ENCODE data around the gene BMPER. TPM values are rescaled to one million over a fixed set of nuclear protein-coding genes. Genes with fewer than 3 reads are reported as not detected.

The BMPER gene
- polyA plus RNA-seq, 1 of the 3 experiments (the other 2 are of a cell fraction) = 20.0 TPM

GRCh38 chr7:33880787-33881186, 24.6 kb upstream of the BMPER start:
- Histone ChIP-seq H3K9me2 (no peaks in the 10 kb centered on the region), H3K36me3 (replicated peaks in 1 of 2; ENCODE audit: control insufficient read depth in 1 of 2, insufficient read depth in 2 of 2, low read length in 1 of 2) (no peaks in the 10 kb centered on the region), H3K9ac (no peak overlapping the region), H3F3A (replicated peaks; ENCODE audit: insufficient read depth) (no peaks in the 10 kb centered on the region), H3K79me2 (ENCODE audit: insufficient read depth) (no peaks in the 10 kb centered on the region), H2AFZ (ENCODE audit: low read depth) (no peak overlapping the region), H3K4me1 (ENCODE audit: control insufficient read depth in 1 of 2, insufficient read depth in 2 of 2, low read depth in 1 of 2, low read length in 1 of 2) (no peaks in the 10 kb centered on the region; a peak in 1 of 4 replicates), H3K27ac (ENCODE audit: low read depth in 2 of 2, low read length in 1 of 2) (no peak overlapping the region), H3K27me3 (ENCODE audit: insufficient read depth) (no peaks in the 10 kb centered on the region), H4K20me1 (ENCODE audit: insufficient read depth) (no peaks in the 10 kb centered on the region), H3K4me3 (ENCODE audit: low read depth in 2 of 2, low read length in 1 of 2) (no peak overlapping the region), H3K4me2 (no peak overlapping the region), H3K9me3 (no peaks in the 10 kb centered on the region)
- TF ChIP-seq MAX (IDR thresholded peaks at IDR 0.05; ENCODE audit: low read depth) (no peak), FOSL2 (IDR thresholded peaks at IDR 0.05; ENCODE audit: borderline replicate concordance, low read depth) (peak; percentile 32; the same call in 1 of the 2 replicates), TEAD4 (IDR thresholded peaks at IDR 0.05; ENCODE audit: borderline replicate concordance, insufficient read depth) (no peak), JUND (IDR thresholded peaks at IDR 0.05) (peak; percentile 41; the same call in 1 of the 2 replicates), TCF12 (IDR thresholded peaks at IDR 0.05) (peak; percentile 46)
- no peak for DNase-seq
- POLR2A ChIA-PET = no interaction called here
- CTCF ChIA-PET = interaction anchor here (0.7 to 3.3 kb wide), 5 partner anchors 10 to 546 kb away, joined by 3 to 11 read pairs (median 3); no protein-coding TSS in a partner anchor

GRCh38 chr7:33881316-33881715, 24.0 kb upstream of the BMPER start:
- Histone ChIP-seq H3K9me3 (no peaks in the 10 kb centered on the region), H3K27ac (ENCODE audit: low read depth in 2 of 2, low read length in 1 of 2) (no peak overlapping the region), H4K20me1 (ENCODE audit: insufficient read depth) (no peaks in the 10 kb centered on the region), H3K4me3 (ENCODE audit: low read depth in 2 of 2, low read length in 1 of 2) (no peak overlapping the region), H3K9me2 (no peaks in the 10 kb centered on the region), H3F3A (replicated peaks; ENCODE audit: insufficient read depth) (no peaks in the 10 kb centered on the region), H3K27me3 (ENCODE audit: insufficient read depth) (no peaks in the 10 kb centered on the region), H3K4me2 (no peak overlapping the region), H3K79me2 (ENCODE audit: insufficient read depth) (no peaks in the 10 kb centered on the region), H3K36me3 (replicated peaks in 1 of 2; ENCODE audit: control insufficient read depth in 1 of 2, insufficient read depth in 2 of 2, low read length in 1 of 2) (no peaks in the 10 kb centered on the region), H3K9ac (no peak overlapping the region), H3K4me1 (ENCODE audit: control insufficient read depth in 1 of 2, insufficient read depth in 2 of 2, low read depth in 1 of 2, low read length in 1 of 2) (no peaks in the 10 kb centered on the region; a peak in 1 of 4 replicates), H2AFZ (ENCODE audit: low read depth) (no peak overlapping the region)
- TF ChIP-seq YY1 (IDR thresholded peaks at IDR 0.05; ENCODE audit: low read depth) = no peak
- no peak for TF ChIP-seq POLR2AphosphoS5 (IDR thresholded peaks at IDR 0.05; ENCODE audit: low read depth, low read length)
- TF ChIP-seq CTCF (IDR thresholded peaks at IDR 0.05) = no peak
- no peak for TF ChIP-seq USF2 (IDR thresholded peaks at IDR 0.05; ENCODE audit: borderline replicate concordance, low read depth, low read length)
- TF ChIP-seq PBX3 (IDR thresholded peaks at IDR 0.05) = no peak
- TF ChIP-seq SIN3A (IDR thresholded peaks at IDR 0.05; ENCODE audit: borderline replicate concordance, low read depth, low read length) = no peak
- TF ChIP-seq TCF12 (IDR thresholded peaks at IDR 0.05) = no peak
- TF ChIP-seq MEF2A (IDR thresholded peaks at IDR 0.05; ENCODE audit: borderline replicate concordance, low read depth) = no peak
- no peak for TF ChIP-seq FOXJ3 (CRISPR knock-in tag; IDR thresholded peaks at IDR 0.05)
- no peak for TF ChIP-seq EP300 (IDR thresholded peaks at IDR 0.05; ENCODE audit: borderline replicate concordance in 1 of 2, low read depth in 1 of 2, low read length in 1 of 2)
- TF ChIP-seq FOXM1 (IDR thresholded peaks at IDR 0.05; ENCODE audit: low read depth) = no peak
- POLR2A ChIA-PET = interaction anchor here (0.7 kb wide), 1 partner anchor 85 kb away, joined by 3 read pairs; no protein-coding TSS in a partner anchor
- CTCF ChIA-PET = interaction anchor here (0.6 to 3.3 kb wide), 6 partner anchors 10 to 1791 kb away, joined by 3 to 11 read pairs (median 4); no protein-coding TSS in a partner anchor
- no peak for DNase-seq
- WGBS (ENCODE audit: low lambda C conversion rate) = 73% methylated on average over 4 of the region's 4 CpGs
